ENCODE measurements around the gene SYNGAP1. TPM values are rescaled to one million over a fixed set of nuclear protein-coding genes. Genes with fewer than 3 reads are reported as not detected.
"Not testable (repeated sequence)": the region's sequence is repeated elsewhere in the genome, so short reads cannot be mapped to it uniquely, and the experiment has no call there.

SYNGAP1 gene
- total RNA-seq, 1 donor, result 6.9 TPM

GRCh38 chr6:33481192-33481591 is 61.3 kb downstream of the SYNGAP1 start:
- Histone ChIP-seq H2AFZ (ENCODE audit: low read length) (no peak overlapping the region), H3K27ac (ENCODE audit: low read depth, low read length) (no peak overlapping the region), H3K79me2 (ENCODE audit: insufficient read depth, low read length) (no peaks in the 10 kb centered on the region), H3K4me3 (ENCODE audit: insufficient read depth, low read length) (no peak overlapping the region), H3K4me2 (ENCODE audit: insufficient read depth, low read length) (no peak overlapping the region), H3K27me3 (ENCODE audit: insufficient read depth, low read length) (peaks cover 4% of the 10 kb centered on the region), H4K20me1 (ENCODE audit: insufficient read depth, low read length) (no peaks in the 10 kb centered on the region), H3K4me1 (ENCODE audit: insufficient read depth, low read length) (no peaks in the 10 kb centered on the region), H3K36me3 (ENCODE audit: insufficient read depth, low read length) (no peaks in the 10 kb centered on the region), H3K9me3 (ENCODE audit: low read depth, low read length) (no peaks in the 10 kb centered on the region)
- no peak for DNase-seq (ENCODE audit: insufficient read length, low spot score, missing footprints)
- TF ChIP-seq CTCF (IDR thresholded peaks at IDR 0.05; ENCODE audit: extremely low read depth, low read depth, low read length), result no peak

GRCh38 chr6:33482620-33483019 is 62.8 kb downstream of the SYNGAP1 start:
- not testable (repeated sequence) for H3K4me1 ChIP-seq (ENCODE audit: insufficient read depth, low read length); H2AFZ ChIP-seq (ENCODE audit: low read length); H3K79me2 ChIP-seq (ENCODE audit: insufficient read depth, low read length); H3K9me3 ChIP-seq (ENCODE audit: low read depth, low read length); H3K27ac ChIP-seq (ENCODE audit: low read depth, low read length); H3K4me3 ChIP-seq (ENCODE audit: insufficient read depth, low read length); H3K36me3 ChIP-seq (ENCODE audit: insufficient read depth, low read length); H3K4me2 ChIP-seq (ENCODE audit: insufficient read depth, low read length); DNase-seq (ENCODE audit: insufficient read length, low spot score, missing footprints); H3K27me3 ChIP-seq (ENCODE audit: insufficient read depth, low read length); H4K20me1 ChIP-seq (ENCODE audit: insufficient read depth, low read length)

GRCh38 chr6:33483678-33484077 is 63.8 kb downstream of the SYNGAP1 start:
- Histone ChIP-seq H3K79me2 (ENCODE audit: insufficient read depth, low read length) (no peaks in the 10 kb centered on the region), H3K27me3 (ENCODE audit: insufficient read depth, low read length) (peaks cover 6% of the 10 kb centered on the region), H3K4me3 (ENCODE audit: insufficient read depth, low read length) (no peak overlapping the region), H4K20me1 (ENCODE audit: insufficient read depth, low read length) (no peaks in the 10 kb centered on the region), H3K4me2 (ENCODE audit: insufficient read depth, low read length) (no peak overlapping the region), H3K4me1 (ENCODE audit: insufficient read depth, low read length) (no peaks in the 10 kb centered on the region), H3K27ac (ENCODE audit: low read depth, low read length) (no peak overlapping the region), H3K9me3 (ENCODE audit: low read depth, low read length) (no peaks in the 10 kb centered on the region), H2AFZ (ENCODE audit: low read length) (no peak overlapping the region), H3K36me3 (ENCODE audit: insufficient read depth, low read length) (no peaks in the 10 kb centered on the region)
- TF ChIP-seq CTCF (IDR thresholded peaks at IDR 0.05; ENCODE audit: extremely low read depth, low read depth, low read length), result no peak
- DNase-seq (ENCODE audit: insufficient read length, low spot score, missing footprints), result no peak

GRCh38 chr6:33484673-33485262 is 64.9 kb downstream of the SYNGAP1 start:
- not testable (repeated sequence) for H4K20me1 ChIP-seq (ENCODE audit: insufficient read depth, low read length); H3K4me3 ChIP-seq (ENCODE audit: insufficient read depth, low read length); H3K9me3 ChIP-seq (ENCODE audit: low read depth, low read length); H3K27me3 ChIP-seq (ENCODE audit: insufficient read depth, low read length); H3K36me3 ChIP-seq (ENCODE audit: insufficient read depth, low read length); DNase-seq (ENCODE audit: insufficient read length, low spot score, missing footprints); H3K4me2 ChIP-seq (ENCODE audit: insufficient read depth, low read length); H3K79me2 ChIP-seq (ENCODE audit: insufficient read depth, low read length); H3K27ac ChIP-seq (ENCODE audit: low read depth, low read length); H2AFZ ChIP-seq (ENCODE audit: low read length); H3K4me1 ChIP-seq (ENCODE audit: insufficient read depth, low read length)

- H3K27me3 ChIP-seq (ENCODE audit: insufficient read depth, low read length), result peaks cover 10% of the 10 kb centered on the region
- H3K4me3 ChIP-seq (ENCODE audit: insufficient read depth, low read length); H3K4me2 ChIP-seq (ENCODE audit: insufficient read depth, low read length); DNase-seq (ENCODE audit: insufficient read length, low spot score, missing footprints); H3K4me1 ChIP-seq (ENCODE audit: insufficient read depth, low read length); H3K79me2 ChIP-seq (ENCODE audit: insufficient read depth, low read length); H2AFZ ChIP-seq (ENCODE audit: low read length); H3K9me3 ChIP-seq (ENCODE audit: low read depth, low read length); H3K27ac ChIP-seq (ENCODE audit: low read depth, low read length); H3K36me3 ChIP-seq (ENCODE audit: insufficient read depth, low read length); H4K20me1 ChIP-seq (ENCODE audit: insufficient read depth, low read length): not testable (repeated sequence)
Observed at GRCh38 chr6:33485680-33486079, 65.8 kb downstream of the SYNGAP1 start.

All from osteoblast (primary cell).